HG03095 (cell line): ENCODE measurements around the gene KRTAP10-3.
"Not testable (repeated sequence)": the region's sequence is repeated elsewhere in the genome, so short reads cannot be mapped to it uniquely, and the experiment has no call there.

ENCODE experiments used
- ATAC-seq: cut with Tn5 transposase; IDR thresholded peaks from one replicate; pipeline ENCODE4 v1.9.1; 2021; ENCODE audit warnings: moderate library complexity; ENCODE audit not compliant: unreplicated experiment

Gene KRTAP10-3

DNA sequence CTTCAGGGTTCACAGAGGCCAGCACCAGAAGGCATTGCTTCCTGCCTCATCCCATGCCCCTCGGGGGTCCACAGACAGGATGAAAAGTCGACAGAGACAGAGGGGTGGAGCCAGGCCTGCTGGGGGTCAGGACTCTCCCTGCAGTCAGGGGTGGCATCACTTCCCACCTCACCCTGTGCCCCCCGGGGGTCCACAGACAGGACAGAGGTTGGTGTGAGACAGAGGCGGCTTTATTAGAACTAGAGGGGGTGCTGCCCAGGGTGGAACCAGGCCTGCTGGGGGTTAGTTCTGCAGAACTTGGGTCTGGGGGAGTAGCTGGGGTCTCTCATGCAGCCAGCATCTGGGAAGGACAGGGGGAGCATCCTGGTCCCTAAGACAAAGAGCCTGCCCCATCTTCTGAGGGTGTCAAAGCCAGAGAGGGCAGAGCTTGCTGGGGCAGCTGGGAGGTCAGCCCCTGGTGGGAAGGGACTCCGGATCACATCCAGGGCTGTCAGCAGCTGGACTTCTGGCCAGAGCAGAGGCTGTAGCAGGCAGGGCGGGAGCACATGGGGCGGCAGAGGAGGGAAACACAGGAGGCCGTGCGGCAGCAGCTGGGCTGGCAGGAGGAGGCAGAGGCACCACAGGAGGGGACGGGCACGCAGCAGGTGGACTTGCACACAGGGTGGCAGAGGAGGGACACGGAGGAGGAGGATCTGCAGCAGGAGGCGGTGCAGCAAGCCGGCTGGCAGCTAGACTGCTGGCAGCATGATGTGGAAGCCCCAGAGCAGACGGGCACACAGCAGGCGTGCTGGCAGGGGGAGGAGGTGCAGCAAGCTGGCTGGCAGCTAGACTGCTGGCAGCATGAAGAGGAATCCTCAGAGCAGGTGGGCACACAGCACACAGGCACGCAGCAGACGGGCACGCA, 32.6 kb upstream of the KRTAP10-3 start:
- not testable (repeated sequence) for ATAC-seq

DNA sequence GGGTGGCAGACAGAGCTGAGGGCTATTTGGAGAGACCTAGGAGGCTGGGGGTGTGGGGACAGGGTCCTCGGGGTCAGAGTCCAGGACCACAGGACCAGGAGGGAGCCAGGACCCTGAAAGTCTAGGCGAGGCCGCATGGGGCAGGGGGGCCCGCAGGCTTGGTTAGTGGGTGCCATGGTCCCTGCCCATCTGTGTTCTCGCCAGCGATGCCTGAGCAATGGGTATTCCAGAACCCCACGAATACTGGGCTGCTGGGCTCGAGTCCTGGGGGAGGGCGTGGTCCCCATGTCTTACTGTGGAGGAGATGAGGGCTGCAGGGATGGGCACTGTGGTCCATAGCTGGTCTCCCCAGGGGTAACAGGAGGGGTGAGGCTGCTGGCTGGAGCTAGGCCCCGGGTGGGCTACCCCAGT, 31.7 kb upstream of the KRTAP10-3 start:
- no peak for ATAC-seq

DNA sequence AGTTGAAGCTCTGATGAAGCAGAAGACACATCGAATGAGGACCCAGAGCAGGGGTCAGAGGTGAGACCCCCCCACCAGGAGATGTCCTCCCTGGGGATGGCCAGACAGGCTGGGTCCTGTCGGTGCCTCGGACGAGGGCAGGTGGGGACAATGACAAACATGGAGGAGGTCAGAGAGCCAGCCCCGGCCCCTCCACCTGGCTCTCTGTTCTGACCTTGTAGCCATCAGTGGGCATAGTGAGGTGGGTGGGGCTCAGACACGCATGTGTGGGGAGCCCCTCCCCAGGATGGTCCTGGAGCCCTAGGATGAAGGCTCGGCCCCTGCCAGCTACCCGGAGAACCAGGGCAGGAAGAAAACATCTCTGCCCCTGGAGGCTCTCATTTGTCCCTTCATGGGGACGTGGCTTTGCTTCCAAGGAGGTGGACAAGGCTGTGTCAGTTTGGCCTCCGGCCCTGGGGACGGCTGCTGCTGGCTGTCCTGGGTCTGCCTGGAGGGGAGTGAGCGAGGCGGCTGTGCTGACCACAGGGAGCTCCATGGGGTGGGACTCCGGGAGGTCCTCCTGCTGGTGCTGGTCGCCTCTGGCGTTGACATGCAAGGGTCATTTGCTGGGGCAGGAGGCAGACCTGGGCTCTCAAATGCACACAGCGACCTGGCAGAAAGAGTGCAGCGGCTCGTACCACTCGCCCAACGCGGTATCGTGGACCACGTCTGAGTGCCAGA, 31.2 kb upstream of the KRTAP10-3 start:
- ATAC-seq: no peak

GRCh38 chr21:44589094-44589493, 30.5 kb upstream of the KRTAP10-3 start:
- no peak for ATAC-seq

DNA sequence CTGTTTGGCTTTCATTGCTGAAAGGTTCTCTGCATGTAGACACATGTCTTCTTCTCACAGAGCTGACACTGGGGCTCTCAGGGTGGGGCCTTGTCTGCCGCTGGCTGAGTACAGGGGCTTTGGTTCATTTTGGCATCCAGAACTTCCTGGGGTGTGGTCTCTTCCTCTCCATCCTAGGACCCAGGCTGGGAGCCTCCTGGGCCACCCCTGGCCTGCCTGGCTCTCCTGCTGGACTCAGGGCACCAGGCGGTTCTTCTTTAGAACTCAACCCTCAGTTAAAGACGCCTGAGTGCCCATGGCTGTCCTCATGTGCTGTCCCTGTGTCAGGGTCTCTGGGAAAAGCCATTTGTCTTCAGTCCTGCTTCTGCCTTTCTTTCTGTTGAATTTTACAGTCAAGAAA, 27.3 kb upstream of the KRTAP10-3 start:
- ATAC-seq: no peak

DNA sequence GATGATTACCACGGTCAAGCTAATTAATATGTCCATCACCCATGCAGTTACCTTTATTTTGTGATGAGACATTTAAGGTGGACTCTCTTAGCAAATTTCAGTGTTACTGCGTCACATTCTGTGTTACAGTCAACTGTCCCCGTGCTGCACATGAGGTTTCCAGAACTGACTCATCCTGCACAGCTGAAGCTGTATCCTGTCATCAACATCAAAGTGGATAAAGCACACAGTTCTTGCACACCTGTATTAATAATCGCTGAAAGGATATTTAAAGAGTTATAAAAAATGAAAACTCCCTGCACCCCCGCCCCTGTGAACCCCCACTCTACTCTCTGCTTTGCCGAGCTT, 25.2 kb upstream of the KRTAP10-3 start:
- ATAC-seq: no peak

DNA sequence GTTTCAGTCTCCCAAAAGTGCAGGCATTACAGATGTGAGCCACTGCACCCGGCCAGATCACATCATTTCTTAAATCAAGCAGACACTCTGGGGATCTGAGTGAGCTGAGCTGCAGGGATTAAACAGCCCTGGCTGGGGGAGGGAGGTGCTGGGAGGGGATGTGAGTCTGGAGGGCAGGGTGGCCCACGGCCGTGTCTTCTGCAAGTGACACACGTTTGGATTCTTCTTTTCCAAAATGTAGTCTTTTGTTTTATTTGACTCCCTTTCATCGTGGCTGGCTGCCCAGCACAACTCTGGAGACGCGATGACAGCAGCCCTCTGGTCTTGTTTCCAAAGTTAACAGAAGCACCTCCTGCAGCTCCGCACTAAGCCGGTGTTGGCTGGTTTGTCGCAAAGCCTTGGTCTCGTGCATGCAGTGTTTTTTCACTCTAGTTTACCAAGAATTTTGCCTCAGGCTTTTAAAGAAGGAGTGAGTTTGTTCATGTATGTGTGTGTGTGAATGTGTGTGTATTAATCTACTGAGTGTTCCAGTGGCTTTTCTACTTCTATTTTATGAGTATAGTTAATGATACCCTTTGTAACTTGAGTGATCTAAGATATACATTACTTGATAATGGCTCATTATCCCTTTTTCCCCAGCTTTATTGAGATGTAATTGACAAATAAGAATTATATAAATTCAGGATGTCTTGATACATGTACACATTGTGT, 24.6 kb upstream of the KRTAP10-3 start:
- no peak for ATAC-seq

DNA sequence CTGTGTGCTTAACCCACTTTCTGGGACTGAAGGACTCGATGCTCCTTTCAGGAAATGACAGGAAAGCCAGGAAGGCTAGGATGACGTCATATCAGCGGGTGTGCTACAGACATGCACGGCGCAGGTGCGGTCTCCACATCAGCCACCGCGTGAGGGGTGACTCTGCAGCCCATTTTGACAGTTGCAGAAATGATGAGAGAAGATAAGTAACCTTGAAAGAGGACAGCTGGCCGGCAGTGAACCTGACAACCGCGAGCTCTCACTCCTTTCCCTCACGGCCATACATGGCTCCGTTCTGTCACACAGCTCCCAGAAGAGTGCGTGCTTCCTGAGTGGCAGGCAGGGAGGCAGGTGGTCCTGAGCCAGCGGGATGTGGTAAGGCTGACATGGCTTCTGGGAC, 23.5 kb upstream of the KRTAP10-3 start:
- no peak for ATAC-seq

GRCh38 chr21:44581158-44581557, 22.6 kb upstream of the KRTAP10-3 start:
- ATAC-seq: no peak

DNA sequence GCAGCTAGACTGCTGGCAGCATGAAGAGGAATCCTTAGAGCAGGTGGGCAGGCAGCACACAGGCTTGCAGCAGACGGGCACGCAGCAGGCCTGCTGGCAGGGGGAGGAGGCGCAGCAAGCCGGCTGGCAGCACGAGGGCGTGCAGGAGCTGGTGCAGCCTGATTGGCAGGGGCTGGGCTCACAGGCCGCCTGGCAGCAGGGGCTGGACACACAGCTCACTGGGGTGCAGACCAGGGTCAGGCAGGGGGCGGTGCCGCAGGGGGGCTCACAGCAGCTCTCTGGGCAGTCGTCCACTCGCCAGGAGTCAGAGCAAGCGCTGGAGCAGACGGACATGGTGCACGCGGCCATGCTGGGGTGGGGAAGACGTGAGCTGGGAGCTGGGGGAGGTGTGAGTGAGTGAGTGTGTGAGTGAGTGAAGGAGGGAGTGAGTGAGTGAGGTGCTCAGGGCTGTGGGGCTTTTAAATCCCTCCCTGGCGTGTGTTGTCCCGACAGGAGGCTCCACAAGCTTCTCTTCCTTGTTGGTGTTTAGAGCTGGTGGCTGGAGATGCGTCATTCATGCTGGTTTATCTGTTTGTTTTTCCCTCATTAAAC, 21.7 kb upstream of the KRTAP10-3 start, which contains the start of gene KRTAP10-5:
KRTAP10-5 (minus strand) TSS at position 374 of the 591 bp plus-strand sequence; CDS start at position 348, 26 bp downstream.
- not testable (repeated sequence) for ATAC-seq

DNA sequence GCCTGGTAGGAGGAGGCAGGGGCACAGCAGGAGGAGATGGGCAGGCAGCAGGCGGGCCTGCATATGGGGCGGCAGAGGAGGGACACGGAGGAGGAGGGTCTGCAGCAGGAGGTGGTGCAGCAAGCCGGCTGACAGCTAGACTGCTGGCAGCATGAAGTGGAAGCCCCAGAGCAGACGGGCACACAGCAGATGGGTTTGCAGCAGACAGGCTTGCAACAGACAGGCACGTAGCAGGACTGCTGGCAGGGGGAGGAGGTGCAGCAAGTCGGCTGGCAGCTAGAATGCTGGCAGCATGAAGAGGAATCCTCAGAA, 21.2 kb upstream of the KRTAP10-3 start:
- no peak for ATAC-seq

GRCh38 chr21:44579056-44579832, 20.6 kb upstream of the KRTAP10-3 start:
- ATAC-seq: no peak

GRCh38 chr21:44578371-44579055, 19.9 kb upstream of the KRTAP10-3 start:
- no peak for ATAC-seq

GRCh38 chr21:44576025-44576420, 17.4 kb upstream of the KRTAP10-3 start:
- no peak for ATAC-seq

DNA sequence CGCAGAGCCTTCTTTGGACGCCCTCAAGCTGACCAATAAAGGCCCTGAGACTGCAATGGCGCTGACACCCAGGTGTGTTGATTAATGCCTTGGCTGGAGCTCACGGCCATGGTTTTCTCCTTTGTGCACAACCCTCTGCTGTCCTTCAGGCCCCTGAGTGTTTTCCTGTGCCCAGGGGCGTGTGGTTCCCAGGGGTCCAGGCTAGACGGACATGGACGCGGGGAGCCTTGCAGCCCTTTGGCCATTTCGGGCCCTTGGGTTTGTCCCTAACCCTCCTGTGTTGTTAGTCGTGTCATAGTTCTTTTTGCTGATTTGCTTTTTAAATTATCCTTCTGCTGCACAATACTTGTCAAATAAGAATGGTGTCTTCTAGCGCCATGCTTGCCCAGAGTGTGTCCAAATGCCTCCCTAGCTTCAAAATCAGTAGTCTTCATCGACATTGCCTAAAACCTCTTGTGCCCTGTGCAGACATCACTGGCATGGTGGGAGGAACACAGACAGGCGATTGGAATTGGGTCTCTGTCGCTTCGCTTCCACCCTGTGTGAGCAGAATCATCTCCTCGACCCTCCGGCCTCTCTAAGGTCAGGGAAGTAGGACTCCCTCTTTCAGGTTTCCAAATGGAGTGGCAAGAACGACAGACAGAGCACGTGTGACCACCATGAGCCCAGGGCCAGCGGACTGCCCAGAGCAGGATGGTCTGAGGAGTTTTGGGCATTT, 16.9 kb upstream of the KRTAP10-3 start:
- no peak for ATAC-seq

DNA sequence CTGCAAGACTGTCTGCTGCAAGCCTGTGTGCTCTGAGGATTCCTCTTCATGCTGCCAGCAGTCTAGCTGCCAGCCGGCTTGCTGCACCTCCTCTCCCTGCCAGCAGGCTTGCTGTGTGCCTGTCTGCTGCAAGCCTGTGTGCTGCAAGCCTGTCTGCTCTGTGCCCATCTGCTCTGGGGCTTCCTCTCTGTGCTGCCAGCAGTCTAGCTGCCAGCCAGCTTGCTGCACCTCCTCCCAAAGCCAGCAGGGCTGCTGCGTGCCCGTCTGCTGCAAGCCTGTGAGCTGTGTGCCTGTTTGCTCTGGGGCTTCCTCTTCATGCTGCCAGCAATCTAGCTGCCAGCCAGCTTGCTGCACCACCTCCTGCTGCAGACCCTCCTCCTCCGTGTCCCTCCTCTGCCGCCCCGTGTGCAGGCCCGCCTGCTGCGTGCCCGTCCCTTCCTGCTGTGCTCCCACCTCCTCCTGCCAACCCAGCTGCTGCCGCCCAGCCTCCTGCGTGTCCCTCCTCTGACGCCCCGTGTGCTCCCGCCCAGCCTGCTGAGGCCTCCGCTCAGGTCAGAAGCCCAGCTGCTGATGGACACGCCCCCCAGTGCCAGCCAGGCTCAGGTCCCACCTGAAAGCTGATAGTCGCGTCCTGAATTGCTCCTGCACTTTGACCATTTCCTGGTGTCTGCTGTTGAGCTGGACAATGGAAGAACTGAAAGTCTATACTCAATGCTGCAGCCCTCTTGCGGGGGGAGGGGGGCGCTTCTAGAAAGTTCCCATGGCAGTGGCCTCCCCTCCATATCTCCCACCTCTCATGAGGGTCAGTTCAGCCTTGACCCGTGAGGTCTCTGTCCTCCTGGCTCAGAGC, 16.1 kb upstream of the KRTAP10-3 start:
- no peak for ATAC-seq

DNA sequence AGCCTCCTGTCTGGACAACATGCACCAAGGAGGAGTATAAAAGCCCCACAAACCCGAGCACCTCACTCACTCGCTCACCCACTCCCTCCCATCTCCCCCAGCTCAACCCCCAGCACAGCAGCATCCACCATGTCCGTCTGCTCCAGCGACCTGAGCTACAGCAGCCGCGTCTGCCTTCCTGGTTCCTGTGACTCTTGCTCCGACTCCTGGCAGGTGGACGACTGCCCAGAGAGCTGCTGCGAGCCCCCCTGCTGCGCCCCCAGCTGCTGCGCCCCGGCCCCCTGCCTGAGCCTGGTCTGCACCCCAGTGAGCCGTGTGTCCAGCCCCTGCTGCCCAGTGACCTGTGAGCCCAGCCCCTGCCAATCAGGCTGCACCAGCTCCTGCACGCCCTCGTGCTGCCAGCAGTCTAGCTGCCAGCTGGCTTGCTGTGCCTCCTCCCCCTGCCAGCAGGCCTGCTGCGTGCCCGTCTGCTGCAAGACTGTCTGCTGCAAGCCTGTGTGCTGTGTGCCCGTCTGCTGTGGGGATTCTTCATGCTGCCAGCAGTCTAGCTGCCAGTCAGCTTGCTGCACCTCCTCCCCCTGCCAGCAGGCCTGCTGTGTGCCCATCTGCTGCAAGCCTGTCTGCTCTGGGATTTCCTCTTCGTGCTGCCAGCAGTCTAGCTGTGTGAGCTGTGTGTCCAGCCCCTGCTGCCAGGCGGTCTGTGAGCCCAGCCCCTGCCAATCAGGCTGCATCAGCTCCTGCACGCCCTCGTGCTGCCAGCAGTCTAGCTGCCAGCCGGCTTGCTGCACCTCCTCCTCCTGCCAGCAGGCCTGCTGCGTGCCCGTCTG, 15.2 kb upstream of the KRTAP10-3 start, which contains the start of gene KRTAP10-4:
KRTAP10-4 (plus strand) TSS at position 100 of the 827 bp plus-strand sequence; CDS start at position 130, 30 bp downstream.
- not testable (repeated sequence) for ATAC-seq
